K562 (cell line): ENCODE data around the gene TGFBR3L. TPM values are rescaled to one million over a fixed set of nuclear protein-coding genes. Genes with fewer than 3 reads are reported as not detected.
A peak's percentile ranks its signal among the peaks of the same experiment; 100 is the strongest.

Source experiments
- ATAC-seq: fragments of 200-7000 bp; cut with Tn5 transposase; 3 replicates; pipeline ENCODE4 v1.9.1; 2020; ENCODE audit warnings: moderate library complexity
- BruUV-seq: library from RNA; stranded (reverse); fragments of 400-500 nt; replicated peaks from 2 replicates; lab custom pipeline; 2021; lab: Mats Ljungman, UMichigan
- CTCF ChIA-PET: fragments of 300-600 bp; formaldehyde crosslinking; extraction: SDS; loops from one replicate; lab custom pipeline; 2021; ENCODE audit warnings: low intra/inter-chr PET ratio; lab: Yijun Ruan, JAX
- POLR2A ChIA-PET: fragments of 300-600, 350-650 bp; sonication (Branson Sonifier 250); formaldehyde crosslinking; extraction: SDS; loops from one replicate; lab custom pipeline; 2021; ENCODE audit warnings: antibody characterized with exemption, inconsistent platforms; lab: Yijun Ruan, JAX
- DNase-seq, 4 experiments: peaks; one replicate each; pipeline versions ENCODE4 v3.0.0 to v3.0.0-alpha.2; 2011 to 2018; ENCODE audit warnings: low spot score in 3 of 4, mixed read lengths in 3 of 4; ENCODE audit errors: extremely low read depth in 1 of 4
- FAIRE-seq: peaks from 2 replicates; lab custom pipeline; 2011; peaks lifted over from hg19 to GRCh38; lab: Jason Lieb, UNC
- H2AFZ ChIP-seq: 2 replicates; pipeline ENCODE4 v1.6.0; 2011; ENCODE audit warnings: low read depth, low read length, control low read depth, inconsistent platforms
- H3K27ac ChIP-seq: fragments of 200-600 bp; 3 replicates; pipeline ENCODE4 v1.8.0; 2011; ENCODE audit warnings: low read depth, mild to moderate bottlenecking, control low read depth, inconsistent platforms, low read length, moderate library complexity, mixed read lengths; ENCODE audit errors: extremely low read depth
- H3K27me3 ChIP-seq, 2 experiments: fragments of 300-600 bp in 1 of 2; 2 replicates in 1 of 2; 3 replicates in 1 of 2; pipeline versions ENCODE4 v1.6.0 to v1.8.0; 2011; ENCODE audit warnings: inconsistent platforms in 2 of 2, low read length in 2 of 2, mild to moderate bottlenecking in 1 of 2, mixed read lengths in 1 of 2, moderate library complexity in 1 of 2; ENCODE audit not compliant: control insufficient read depth in 2 of 2, insufficient read depth in 2 of 2
- H3K36me3 ChIP-seq: fragments of 300-600 bp; 3 replicates; pipeline ENCODE4 v1.8.0; 2011; ENCODE audit warnings: mild to moderate bottlenecking, low read length, inconsistent platforms; ENCODE audit not compliant: control insufficient read depth, insufficient read depth
- H3K4me1 ChIP-seq, 2 experiments: fragments of 200-600 bp in 1 of 2; replicated peaks in 1 of 2; 2 replicates in 1 of 2; 3 replicates in 1 of 2; pipeline versions ENCODE4 v1.5.1 to v1.8.0; 2011; ENCODE audit warnings: inconsistent platforms in 2 of 2, low read length in 2 of 2, mild to moderate bottlenecking in 1 of 2, mixed read lengths in 1 of 2, moderate library complexity in 1 of 2; ENCODE audit not compliant: control insufficient read depth in 2 of 2, insufficient read depth in 2 of 2
- H3K4me2 ChIP-seq: 2 replicates; pipeline ENCODE4 v1.6.1; 2011; ENCODE audit warnings: low read length, control low read depth, inconsistent platforms, mixed read lengths; ENCODE audit not compliant: insufficient read depth
- H3K4me3 ChIP-seq: fragments of 200-600 bp; sonication (generic), shearing (Covaris generic); 2 replicates; pipeline ENCODE4 v1.5.1; 2016; ENCODE audit warnings: control low read depth, inconsistent platforms
- H3K79me2 ChIP-seq: fragments of 200-600 bp; 3 replicates; pipeline ENCODE4 v1.8.0; 2011; ENCODE audit warnings: low read length, inconsistent platforms; ENCODE audit not compliant: control insufficient read depth, insufficient read depth
- H3K9ac ChIP-seq, 2 experiments: 2 replicates each; pipeline versions ENCODE4 v1.6.0 to v1.6.1; 2011; ENCODE audit warnings: low read depth in 2 of 2, low read length in 2 of 2, control low read depth in 1 of 2, inconsistent platforms in 1 of 2, mild to moderate bottlenecking in 1 of 2, mixed read lengths in 1 of 2; ENCODE audit not compliant: insufficient read depth in 1 of 2
- H3K9me1 ChIP-seq: one replicate; pipeline ENCODE4 v1.6.0; 2011; ENCODE audit warnings: inconsistent platforms, mild to moderate bottlenecking, low read length, moderate library complexity; ENCODE audit not compliant: control insufficient read depth, insufficient read depth
- H3K9me3 ChIP-seq: replicated peaks from 2 replicates; pipeline ENCODE4 v1.5.1; 2011; ENCODE audit warnings: low read depth, low read length, inconsistent platforms; ENCODE audit not compliant: control insufficient read depth, insufficient read depth
- H4K20me1 ChIP-seq: replicated peaks from 2 replicates; pipeline ENCODE4 v1.6.1; 2011; ENCODE audit warnings: low read length, inconsistent platforms, mixed read lengths; ENCODE audit not compliant: control insufficient read depth, insufficient read depth
- HNRNPUL1 ChIP-seq: fragments of 200-400 bp; formaldehyde crosslinking; IDR thresholded peaks from 2 replicates; pipeline ENCODE4 v1.6.1; 2017; ENCODE audit warnings: low read length
- WGBS: fragments of 100-300 bp; shearing (Covaris generic); methylation state at CpG from one replicate; pipeline ENCODE4 v1.1.6; 2016; ENCODE audit warnings: low coverage, mixed read lengths; ENCODE audit not compliant: insufficient coverage; ENCODE audit errors: missing lambda C conversion rate; 5-methylcytosine and 5-hydroxymethylcytosine counted together
- in situ Hi-C: fragments of 300-500 bp; cut with MboI; formaldehyde crosslinking; loops from 4 replicates; pipeline ENCODE4 v1.15.0; 2018; ENCODE audit warnings: inconsistent platforms, mixed read lengths
- intact Hi-C: fragments of 100-400 bp; cut with micrococcal nuclease; formaldehyde crosslinking; loops from 2 replicates; pipeline ENCODE4 v1.14.2; 2022
- polyA plus RNA-seq, 8 experiments: library from polyadenylated mRNA; depleted of rRNA in 4 of 8; stranded (reverse) in 5 of 8; unstranded in 3 of 8; fragments of >200 nt; fragmentation: Nextera tagmentation in 2 of 8; fragmentation: Illumina TruSeq in 1 of 8; extraction: Ambion mirVana in 2 of 8; extraction: Trizol in 1 of 8; gene quantifications; 2 replicates each; pipeline versions ENCODE4 v1.2.1 to v1.2.3, GENCODE V29; 2011 to 2014; ENCODE audit warnings: inconsistent platforms in 1 of 8, missing spikeins in 1 of 8
- total RNA-seq, 7 experiments: library from RNA; depleted of rRNA in 6 of 7; stranded (reverse); fragments of >200 nt in 6 of 7; fragmentation: Illumina TruSeq in 2 of 7; extraction: Trizol in 2 of 7; gene quantifications; 2 replicates each; pipeline versions ENCODE4 v1.2.1 to v1.2.3, GENCODE V29; 2011 to 2021; ENCODE audit warnings: low replicate concordance in 1 of 7
- TF ChIP-seq, protein P1 (sequence below): sonication (generic); formaldehyde crosslinking; IDR thresholded peaks from 2 replicates; pipeline ENCODE4 v1.8.0; 2022; ENCODE audit warnings: mild to moderate bottlenecking, missing genetic modification reagents
- TF ChIP-seq, protein P2 (sequence below), 3 experiments: fragments of 200-800 bp in 1 of 3; sonication (Bioruptor generic) in 1 of 3; sonication (generic) in 1 of 3; formaldehyde crosslinking in 1 of 3; IDR thresholded peaks; 2 replicates each; pipeline versions ENCODE4 v1.6.1 to v1.8.0; 2016 to 2022; ENCODE audit warnings: mild to moderate bottlenecking in 2 of 3, missing compliant biosample characterization in 2 of 3, missing genetic modification characterization in 2 of 3, missing genetic modification reagents in 1 of 3
- TF ChIP-seq, protein P3 (sequence below): sonication (generic); formaldehyde crosslinking; IDR thresholded peaks from 2 replicates; pipeline ENCODE4 v1.8.1; 2023; ENCODE audit warnings: mild to moderate bottlenecking, missing genetic modification reagents
- TF ChIP-seq, protein P4 (sequence below): fragments of 450-650 bp; IDR thresholded peaks from 2 replicates; pipeline ENCODE4 v1.6.1; 2018; ENCODE audit not compliant: partially characterized antibody

The TGFBR3L gene
- total and polyA plus RNA-seq, 9 of the 15 experiments (the other 6 are each of a cell fraction or from before 2014, with no cell fraction given) = not detected

DNA sequence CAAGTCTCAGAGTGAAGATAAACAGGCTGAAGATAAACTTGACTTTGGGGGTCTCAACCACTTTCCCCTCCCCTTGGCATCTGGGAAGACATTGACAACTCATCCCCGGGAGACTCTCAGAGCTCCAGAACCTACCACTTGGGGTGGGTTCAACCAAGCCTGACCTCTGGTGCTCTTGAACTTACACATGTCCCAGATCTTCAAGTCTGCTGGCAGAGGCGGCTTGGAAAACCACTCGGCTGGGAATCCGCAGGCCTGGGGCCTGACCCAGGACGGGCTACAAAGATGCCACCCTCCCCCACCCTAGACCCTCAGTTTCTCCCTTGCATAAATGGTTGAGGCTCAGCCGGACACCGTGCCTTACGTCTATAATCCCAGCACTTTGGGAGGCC, 25.8 kb upstream of the TGFBR3L start:
- Histone ChIP-seq H3K9ac (peak overlapping the region; percentile 73 to 94), H3K27me3 (no peaks in the 10 kb centered on the region), H3K4me2 (peak overlapping the region; percentile 82), H3K36me3 (no peaks in the 10 kb centered on the region), H3K9me3 (no peaks in the 10 kb centered on the region), H4K20me1 (no peaks in the 10 kb centered on the region), H2AFZ (peak overlapping the region; percentile 93), H3K4me1 (peaks cover 13 to 35% of the 10 kb centered on the region in 2 experiments), H3K4me3 (peak overlapping the region; percentile 65), H3K9me1 (no peaks in the 10 kb centered on the region), H3K79me2 (peaks cover 5% of the 10 kb centered on the region; the same call in 2 of the 3 replicates), H3K27ac (peak overlapping the region; percentile 61; the same call in 2 of the 3 replicates)
- FAIRE-seq = no peak
- intact Hi-C loops (no loop called here), in situ Hi-C loops (no loop called here)
- POLR2A ChIA-PET = interaction anchor here (0.6 to 8.2 kb wide), 3 partner anchors 13 to 54 kb away, joined by 3 to 72 read pairs (median 5); partner anchors contain the start of genes MAP2K7 and TIMM44
- no peak for DNase-seq
- WGBS = 67% methylated on average over 8 of the region's 8 CpGs
- ATAC-seq = no peak
- CTCF ChIA-PET = no interaction called here
- BruUV-seq = TSS peak; percentile 86
- TF ChIP-seq, protein P1, sequence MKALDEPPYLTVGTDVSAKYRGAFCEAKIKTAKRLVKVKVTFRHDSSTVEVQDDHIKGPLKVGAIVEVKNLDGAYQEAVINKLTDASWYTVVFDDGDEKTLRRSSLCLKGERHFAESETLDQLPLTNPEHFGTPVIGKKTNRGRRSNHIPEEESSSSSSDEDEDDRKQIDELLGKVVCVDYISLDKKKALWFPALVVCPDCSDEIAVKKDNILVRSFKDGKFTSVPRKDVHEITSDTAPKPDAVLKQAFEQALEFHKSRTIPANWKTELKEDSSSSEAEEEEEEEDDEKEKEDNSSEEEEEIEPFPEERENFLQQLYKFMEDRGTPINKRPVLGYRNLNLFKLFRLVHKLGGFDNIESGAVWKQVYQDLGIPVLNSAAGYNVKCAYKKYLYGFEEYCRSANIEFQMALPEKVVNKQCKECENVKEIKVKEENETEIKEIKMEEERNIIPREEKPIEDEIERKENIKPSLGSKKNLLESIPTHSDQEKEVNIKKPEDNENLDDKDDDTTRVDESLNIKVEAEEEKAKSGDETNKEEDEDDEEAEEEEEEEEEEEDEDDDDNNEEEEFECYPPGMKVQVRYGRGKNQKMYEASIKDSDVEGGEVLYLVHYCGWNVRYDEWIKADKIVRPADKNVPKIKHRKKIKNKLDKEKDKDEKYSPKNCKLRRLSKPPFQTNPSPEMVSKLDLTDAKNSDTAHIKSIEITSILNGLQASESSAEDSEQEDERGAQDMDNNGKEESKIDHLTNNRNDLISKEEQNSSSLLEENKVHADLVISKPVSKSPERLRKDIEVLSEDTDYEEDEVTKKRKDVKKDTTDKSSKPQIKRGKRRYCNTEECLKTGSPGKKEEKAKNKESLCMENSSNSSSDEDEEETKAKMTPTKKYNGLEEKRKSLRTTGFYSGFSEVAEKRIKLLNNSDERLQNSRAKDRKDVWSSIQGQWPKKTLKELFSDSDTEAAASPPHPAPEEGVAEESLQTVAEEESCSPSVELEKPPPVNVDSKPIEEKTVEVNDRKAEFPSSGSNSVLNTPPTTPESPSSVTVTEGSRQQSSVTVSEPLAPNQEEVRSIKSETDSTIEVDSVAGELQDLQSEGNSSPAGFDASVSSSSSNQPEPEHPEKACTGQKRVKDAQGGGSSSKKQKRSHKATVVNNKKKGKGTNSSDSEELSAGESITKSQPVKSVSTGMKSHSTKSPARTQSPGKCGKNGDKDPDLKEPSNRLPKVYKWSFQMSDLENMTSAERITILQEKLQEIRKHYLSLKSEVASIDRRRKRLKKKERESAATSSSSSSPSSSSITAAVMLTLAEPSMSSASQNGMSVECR = 0 out of 2 replicates have a peak, but pooled peaks have one; percentile 0
- TF ChIP-seq HNRNPUL1 = no peak
- TF ChIP-seq, protein P2, sequence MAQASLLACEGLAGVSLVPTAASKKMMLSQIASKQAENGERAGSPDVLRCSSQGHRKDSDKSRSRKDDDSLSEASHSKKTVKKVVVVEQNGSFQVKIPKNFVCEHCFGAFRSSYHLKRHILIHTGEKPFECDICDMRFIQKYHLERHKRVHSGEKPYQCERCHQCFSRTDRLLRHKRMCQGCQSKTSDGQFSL (CRISPR knock-in tag; IDR thresholded peaks at IDR 0.05) = no peak
- TF ChIP-seq, protein P2 (tag; IDR thresholded peaks at IDR 0.05) = 0 out of 4 replicates have a peak, but pooled peaks of 1 of the 2 experiments have one; percentile 9
- TF ChIP-seq, protein P3, sequence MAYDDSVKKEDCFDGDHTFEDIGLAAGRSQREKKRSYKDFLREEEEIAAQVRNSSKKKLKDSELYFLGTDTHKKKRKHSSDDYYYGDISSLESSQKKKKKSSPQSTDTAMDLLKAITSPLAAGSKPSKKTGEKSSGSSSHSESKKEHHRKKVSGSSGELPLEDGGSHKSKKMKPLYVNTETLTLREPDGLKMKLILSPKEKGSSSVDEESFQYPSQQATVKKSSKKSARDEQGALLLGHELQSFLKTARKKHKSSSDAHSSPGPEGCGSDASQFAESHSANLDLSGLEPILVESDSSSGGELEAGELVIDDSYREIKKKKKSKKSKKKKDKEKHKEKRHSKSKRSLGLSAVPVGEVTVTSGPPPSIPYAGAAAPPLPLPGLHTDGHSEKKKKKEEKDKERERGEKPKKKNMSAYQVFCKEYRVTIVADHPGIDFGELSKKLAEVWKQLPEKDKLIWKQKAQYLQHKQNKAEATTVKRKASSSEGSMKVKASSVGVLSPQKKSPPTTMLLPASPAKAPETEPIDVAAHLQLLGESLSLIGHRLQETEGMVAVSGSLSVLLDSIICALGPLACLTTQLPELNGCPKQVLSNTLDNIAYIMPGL (CRISPR knock-in tag) = 0 out of 2 replicates have a peak, but pooled peaks have one; percentile 1
- TF ChIP-seq, protein P4, sequence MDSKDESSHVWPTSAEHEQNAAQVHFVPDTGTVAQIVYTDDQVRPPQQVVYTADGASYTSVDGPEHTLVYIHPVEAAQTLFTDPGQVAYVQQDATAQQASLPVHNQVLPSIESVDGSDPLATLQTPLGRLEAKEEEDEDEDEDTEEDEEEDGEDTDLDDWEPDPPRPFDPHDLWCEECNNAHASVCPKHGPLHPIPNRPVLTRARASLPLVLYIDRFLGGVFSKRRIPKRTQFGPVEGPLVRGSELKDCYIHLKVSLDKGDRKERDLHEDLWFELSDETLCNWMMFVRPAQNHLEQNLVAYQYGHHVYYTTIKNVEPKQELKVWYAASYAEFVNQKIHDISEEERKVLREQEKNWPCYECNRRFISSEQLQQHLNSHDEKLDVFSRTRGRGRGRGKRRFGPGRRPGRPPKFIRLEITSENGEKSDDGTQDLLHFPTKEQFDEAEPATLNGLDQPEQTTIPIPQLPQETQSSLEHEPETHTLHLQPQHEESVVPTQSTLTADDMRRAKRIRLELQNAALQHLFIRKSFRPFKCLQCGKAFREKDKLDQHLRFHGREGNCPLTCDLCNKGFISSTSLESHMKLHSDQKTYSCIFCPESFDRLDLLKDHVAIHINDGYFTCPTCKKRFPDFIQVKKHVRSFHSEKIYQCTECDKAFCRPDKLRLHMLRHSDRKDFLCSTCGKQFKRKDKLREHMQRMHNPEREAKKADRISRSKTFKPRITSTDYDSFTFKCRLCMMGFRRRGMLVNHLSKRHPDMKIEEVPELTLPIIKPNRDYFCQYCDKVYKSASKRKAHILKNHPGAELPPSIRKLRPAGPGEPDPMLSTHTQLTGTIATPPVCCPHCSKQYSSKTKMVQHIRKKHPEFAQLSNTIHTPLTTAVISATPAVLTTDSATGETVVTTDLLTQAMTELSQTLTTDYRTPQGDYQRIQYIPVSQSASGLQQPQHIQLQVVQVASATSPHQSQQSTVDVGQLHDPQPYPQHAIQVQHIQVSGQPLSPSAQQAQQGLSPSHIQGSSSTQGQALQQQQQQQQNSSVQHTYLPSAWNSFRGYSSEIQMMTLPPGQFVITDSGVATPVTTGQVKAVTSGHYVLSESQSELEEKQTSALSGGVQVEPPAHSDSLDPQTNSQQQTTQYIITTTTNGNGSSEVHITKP = peak; percentile 43
